Fibroblast of lung (primary cell): ENCODE data around the gene NOSTRIN.

Experiments used
- EZH2 ChIP-seq: IDR thresholded peaks from 2 replicates; pipeline ENCODE4 v1.5.1; 2012; ENCODE audit warnings: low read length, control low read depth, mild to moderate bottlenecking; ENCODE audit errors: missing control alignments
- TF ChIP-seq, protein P1 (sequence below), 2 donors: IDR thresholded peaks in 1 of 2; conservative IDR thresholded peaks in 1 of 2; 1 replicate in 1 of 2; 2 replicates in 1 of 2; pipeline ENCODE4 v1.5.1; 2011 to 2012; ENCODE audit warnings: low read length in 2 of 2, control low read depth in 1 of 2, inconsistent platforms in 1 of 2, low read depth in 1 of 2, mild to moderate bottlenecking in 1 of 2

DNA sequence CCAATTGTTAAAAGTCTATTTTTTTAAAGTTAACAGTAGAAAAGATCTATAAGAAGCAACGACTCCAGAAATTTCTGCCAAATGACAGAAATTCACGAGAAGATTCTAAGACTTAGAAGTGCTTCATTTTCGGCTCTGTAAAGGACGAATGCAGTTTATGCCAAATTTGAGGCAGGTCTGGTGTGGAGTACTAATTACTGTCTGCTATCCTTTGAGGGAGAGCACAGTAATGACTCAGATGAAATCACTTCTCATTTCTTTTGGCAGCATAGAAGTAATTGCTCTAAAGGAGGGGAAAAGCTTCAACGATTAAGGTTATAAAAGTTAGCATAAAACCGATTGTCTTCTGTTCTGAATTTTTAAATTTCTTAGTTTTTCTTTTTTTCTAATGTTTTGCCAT lies 110.0 kb downstream of the NOSTRIN start:
- TF ChIP-seq, protein P1, sequence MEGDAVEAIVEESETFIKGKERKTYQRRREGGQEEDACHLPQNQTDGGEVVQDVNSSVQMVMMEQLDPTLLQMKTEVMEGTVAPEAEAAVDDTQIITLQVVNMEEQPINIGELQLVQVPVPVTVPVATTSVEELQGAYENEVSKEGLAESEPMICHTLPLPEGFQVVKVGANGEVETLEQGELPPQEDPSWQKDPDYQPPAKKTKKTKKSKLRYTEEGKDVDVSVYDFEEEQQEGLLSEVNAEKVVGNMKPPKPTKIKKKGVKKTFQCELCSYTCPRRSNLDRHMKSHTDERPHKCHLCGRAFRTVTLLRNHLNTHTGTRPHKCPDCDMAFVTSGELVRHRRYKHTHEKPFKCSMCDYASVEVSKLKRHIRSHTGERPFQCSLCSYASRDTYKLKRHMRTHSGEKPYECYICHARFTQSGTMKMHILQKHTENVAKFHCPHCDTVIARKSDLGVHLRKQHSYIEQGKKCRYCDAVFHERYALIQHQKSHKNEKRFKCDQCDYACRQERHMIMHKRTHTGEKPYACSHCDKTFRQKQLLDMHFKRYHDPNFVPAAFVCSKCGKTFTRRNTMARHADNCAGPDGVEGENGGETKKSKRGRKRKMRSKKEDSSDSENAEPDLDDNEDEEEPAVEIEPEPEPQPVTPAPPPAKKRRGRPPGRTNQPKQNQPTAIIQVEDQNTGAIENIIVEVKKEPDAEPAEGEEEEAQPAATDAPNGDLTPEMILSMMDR (conservative IDR thresholded peaks at IDR 0.05 in 1 of 2, IDR thresholded peaks at IDR 0.05 in 1 of 2; ENCODE audit: low read depth in 1 of 2, low read length in 2 of 2), result no peak
- TF ChIP-seq EZH2, result no peak
